22Rv1 (cell line): ENCODE data around the gene PDE4B.

Source experiments
- CTCF ChIP-seq: fragments of 450-650 bp; IDR thresholded peaks from 2 replicates; pipeline ENCODE4 v1.5.1; 2017; ENCODE audit warnings: mild to moderate bottlenecking
- ZFX ChIP-seq: fragments of 450-650 bp; IDR thresholded peaks from 2 replicates; pipeline ENCODE4 v1.6.1; 2017; ENCODE audit warnings: antibody characterized with exemption, borderline replicate concordance

- TF ChIP-seq CTCF (no peak), ZFX (no peak)
Measured at GRCh38 chr1:66365635-66366034, 572.9 kb downstream of the PDE4B start.
